ENCODE data around the gene NOS1AP.

Gene NOS1AP

DNA sequence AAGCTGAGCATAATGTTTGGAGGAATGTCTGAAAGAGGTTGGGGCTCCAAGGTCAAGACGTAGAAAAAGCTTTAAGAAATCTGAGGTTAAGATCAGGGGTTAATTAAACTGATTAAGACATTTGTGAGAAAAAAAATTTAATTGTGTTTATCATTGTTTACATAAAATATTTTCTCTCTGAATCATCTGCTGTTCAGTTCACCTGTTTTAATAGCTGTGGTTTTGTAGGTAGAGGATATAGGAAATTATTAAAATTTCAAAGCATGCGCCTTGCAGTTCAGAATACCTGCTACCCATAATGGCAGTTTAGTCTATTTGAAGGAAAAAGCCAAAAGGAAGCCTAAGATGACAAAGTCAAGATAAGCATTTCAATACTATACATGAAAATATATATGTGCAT is 154.0 kb downstream of the NOS1AP start:
- H3K27ac ChIP-seq = no peak overlapping the region
- TF ChIP-seq, protein P1, sequence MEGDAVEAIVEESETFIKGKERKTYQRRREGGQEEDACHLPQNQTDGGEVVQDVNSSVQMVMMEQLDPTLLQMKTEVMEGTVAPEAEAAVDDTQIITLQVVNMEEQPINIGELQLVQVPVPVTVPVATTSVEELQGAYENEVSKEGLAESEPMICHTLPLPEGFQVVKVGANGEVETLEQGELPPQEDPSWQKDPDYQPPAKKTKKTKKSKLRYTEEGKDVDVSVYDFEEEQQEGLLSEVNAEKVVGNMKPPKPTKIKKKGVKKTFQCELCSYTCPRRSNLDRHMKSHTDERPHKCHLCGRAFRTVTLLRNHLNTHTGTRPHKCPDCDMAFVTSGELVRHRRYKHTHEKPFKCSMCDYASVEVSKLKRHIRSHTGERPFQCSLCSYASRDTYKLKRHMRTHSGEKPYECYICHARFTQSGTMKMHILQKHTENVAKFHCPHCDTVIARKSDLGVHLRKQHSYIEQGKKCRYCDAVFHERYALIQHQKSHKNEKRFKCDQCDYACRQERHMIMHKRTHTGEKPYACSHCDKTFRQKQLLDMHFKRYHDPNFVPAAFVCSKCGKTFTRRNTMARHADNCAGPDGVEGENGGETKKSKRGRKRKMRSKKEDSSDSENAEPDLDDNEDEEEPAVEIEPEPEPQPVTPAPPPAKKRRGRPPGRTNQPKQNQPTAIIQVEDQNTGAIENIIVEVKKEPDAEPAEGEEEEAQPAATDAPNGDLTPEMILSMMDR (IDR thresholded peaks at IDR 0.05) = no peak
- H3K9me3 ChIP-seq = no peaks in the 10 kb centered on the region
- H3K4me3 ChIP-seq = no peak overlapping the region
- peaks cover 0 to 4% of the 10 kb centered on the region in 2 donors for H3K27me3 ChIP-seq
- H3K36me3 ChIP-seq = no peaks in the 10 kb centered on the region
- intact Hi-C loops (cut with DNase I; ENCODE audit: low total_unique reads) = no loop called here
- DNase-seq = no peak
- peaks cover 0 to 9% (median 5%) of the 10 kb centered on the region in 4 donors for H3K4me1 ChIP-seq

DNA sequence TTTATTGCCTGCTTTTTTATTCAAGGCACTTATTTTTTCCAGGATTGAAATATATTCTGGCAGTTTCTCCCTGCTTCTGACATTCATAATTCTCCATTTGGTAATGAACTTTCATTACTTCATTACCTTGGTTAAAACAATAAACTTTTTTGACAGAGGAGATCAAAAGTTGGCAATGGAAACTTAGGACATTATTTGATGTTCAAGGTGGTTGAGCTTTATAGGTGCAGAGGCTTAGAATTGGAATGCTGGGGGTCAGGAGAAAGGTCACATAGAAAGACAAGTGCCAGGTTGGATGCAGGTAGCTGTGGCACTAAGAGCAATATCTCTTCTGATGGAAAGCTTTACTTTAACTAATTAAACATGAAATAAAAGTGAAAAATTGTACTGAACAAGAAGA is 154.8 kb downstream of the NOS1AP start:
- peaks cover 0 to 4% (median 0%) of the 10 kb centered on the region in 4 donors for H3K4me1 ChIP-seq
- no peak for DNase-seq
- no peaks in the 10 kb centered on the region for H3K9me3 ChIP-seq
- H3K36me3 ChIP-seq = no peaks in the 10 kb centered on the region
- no peak overlapping the region for H3K27ac ChIP-seq
- H3K27me3 ChIP-seq = peaks cover 0 to 4% of the 10 kb centered on the region in 2 donors
- intact Hi-C loops (cut with DNase I; ENCODE audit: low total_unique reads) = no loop called here
- no peak overlapping the region for H3K4me3 ChIP-seq
- TF ChIP-seq, protein P1 (IDR thresholded peaks at IDR 0.05) = no peak

DNA sequence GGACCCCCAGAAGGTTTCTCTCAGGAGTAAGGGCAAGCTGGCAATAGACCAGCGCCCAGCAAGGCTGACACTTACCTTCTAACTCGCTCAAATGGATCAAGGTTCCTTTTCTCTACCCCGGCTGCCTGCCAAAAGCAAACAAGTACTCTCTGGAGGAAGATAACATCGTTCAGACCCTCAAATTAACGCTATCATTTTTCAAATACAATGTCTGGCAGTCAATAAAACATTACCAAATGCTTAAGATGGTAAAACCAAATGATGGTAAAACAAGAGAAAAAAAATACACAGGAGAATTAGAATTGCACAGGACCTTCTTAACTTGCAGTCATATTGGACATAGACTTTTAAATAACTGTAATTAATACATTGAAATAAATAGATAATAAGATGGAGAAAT is 159.1 kb downstream of the NOS1AP start:
- no peak for DNase-seq
- TF ChIP-seq, protein P1 (IDR thresholded peaks at IDR 0.05) = no peak
- Histone ChIP-seq H3K27me3 (no peaks in the 10 kb centered on the region), H3K27ac (no peak overlapping the region), H3K4me3 (no peak overlapping the region), H3K36me3 (no peaks in the 10 kb centered on the region), H3K4me1 (peaks cover 0 to 11% (median 3%) of the 10 kb centered on the region in 4 donors), H3K9me3 (no peaks in the 10 kb centered on the region)
- intact Hi-C loops (cut with DNase I; ENCODE audit: low total_unique reads) = no loop called here

DNA sequence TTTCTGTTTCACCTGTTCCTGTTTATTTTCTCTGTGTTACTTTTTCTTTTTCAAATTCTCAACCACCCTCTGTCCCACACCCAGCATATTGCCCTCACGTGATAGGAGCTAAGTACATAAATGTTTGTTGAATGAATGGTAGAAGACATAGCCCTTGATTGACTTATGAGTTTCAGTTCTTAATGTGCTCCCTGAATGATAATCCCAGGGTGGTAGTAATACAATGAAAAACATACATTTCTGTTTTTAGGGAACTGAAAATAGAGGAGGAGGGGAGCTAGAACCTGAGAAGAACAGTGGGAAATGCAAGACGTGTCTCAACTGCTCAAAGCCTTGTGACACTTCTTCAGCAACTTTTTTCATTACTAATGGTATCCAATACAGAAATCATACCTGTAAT is 160.1 kb downstream of the NOS1AP start:
- TF ChIP-seq, protein P1 (IDR thresholded peaks at IDR 0.05) = no peak
- no peaks in the 10 kb centered on the region for H3K36me3 ChIP-seq
- no peaks in the 10 kb centered on the region for H3K9me3 ChIP-seq
- H3K4me1 ChIP-seq = peaks cover 0 to 11% (median 3%) of the 10 kb centered on the region in 4 donors
- intact Hi-C loops (cut with DNase I; ENCODE audit: low total_unique reads) = no loop called here
- no peak for DNase-seq
- H3K4me3 ChIP-seq = no peak overlapping the region
- no peak overlapping the region for H3K27ac ChIP-seq
- H3K27me3 ChIP-seq = no peaks in the 10 kb centered on the region

DNA sequence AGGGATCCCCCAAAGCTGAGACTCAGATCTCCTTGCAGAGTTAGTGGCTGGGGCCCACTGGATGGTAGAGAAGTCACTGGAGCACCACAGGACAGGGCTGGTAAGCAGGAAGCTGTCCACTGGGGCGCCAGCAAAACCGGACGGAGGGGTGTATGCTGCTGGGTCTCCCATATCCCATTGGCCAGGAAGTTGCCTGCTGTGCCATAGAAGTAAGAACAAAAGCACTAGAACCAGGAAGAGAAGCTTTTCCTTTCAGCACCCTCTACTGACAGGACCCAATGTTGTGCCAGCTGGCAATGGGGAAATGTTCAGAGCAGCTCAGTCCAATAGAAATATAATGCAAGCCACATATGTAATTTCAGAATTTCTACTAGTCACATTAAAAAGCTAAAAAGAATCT is 160.6 kb downstream of the NOS1AP start:
- TF ChIP-seq, protein P1 (IDR thresholded peaks at IDR 0.05) = peak in 1 of 2 experiments; percentile 9
- H3K9me3 ChIP-seq = no peaks in the 10 kb centered on the region
- intact Hi-C loops (cut with DNase I; ENCODE audit: low total_unique reads) = no loop called here
- H3K27ac ChIP-seq = no peak overlapping the region
- H3K27me3 ChIP-seq = no peaks in the 10 kb centered on the region
- no peak overlapping the region for H3K4me3 ChIP-seq
- DNase-seq = no peak
- H3K36me3 ChIP-seq = no peaks in the 10 kb centered on the region
- H3K4me1 ChIP-seq = peaks cover 0 to 11% (median 3%) of the 10 kb centered on the region in 4 donors

DNA sequence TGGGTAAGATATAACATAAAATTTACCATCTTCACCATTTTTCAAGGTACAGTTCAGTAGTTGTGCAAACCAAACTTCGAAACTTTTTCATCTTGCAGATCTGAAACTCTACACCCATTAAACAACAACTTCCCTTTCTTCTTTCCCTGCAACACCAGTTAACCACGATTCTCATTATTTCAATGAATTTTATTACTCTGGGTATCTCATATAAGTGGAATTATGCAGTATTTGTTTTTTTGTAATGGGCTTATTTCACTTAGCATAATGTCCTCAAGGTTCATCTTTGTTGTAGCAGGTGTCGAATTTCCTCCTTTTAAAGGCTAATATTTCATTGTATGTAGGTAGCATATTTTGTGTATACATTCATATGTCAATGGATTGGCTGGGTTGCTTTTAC is 161.0 kb downstream of the NOS1AP start:
- TF ChIP-seq, protein P1 (IDR thresholded peaks at IDR 0.05) = no peak
- H3K27me3 ChIP-seq = no peaks in the 10 kb centered on the region
- no peaks in the 10 kb centered on the region for H3K9me3 ChIP-seq
- DNase-seq = no peak
- no peaks in the 10 kb centered on the region for H3K36me3 ChIP-seq
- intact Hi-C loops (cut with DNase I; ENCODE audit: low total_unique reads) = no loop called here
- no peak overlapping the region for H3K27ac ChIP-seq
- no peak overlapping the region for H3K4me3 ChIP-seq
- H3K4me1 ChIP-seq = peaks cover 0 to 13% (median 3%) of the 10 kb centered on the region in 4 donors

Data from tibial artery (tissue), 4 donors.